Kidney epithelial cell (primary cell): ENCODE measurements around the gene MLYCD. TPM values are rescaled to one million over a fixed set of nuclear protein-coding genes. Genes with fewer than 3 reads are reported as not detected.

Experiments
- DNase-seq: peaks from one replicate; pipeline ENCODE4 v3.0.0-alpha.2; 2010; ENCODE audit warnings: low read depth
- H3K27me3 ChIP-seq: 2 replicates; pipeline ENCODE4 v1.6.0; 2011; ENCODE audit warnings: low read length; ENCODE audit not compliant: control insufficient read depth, insufficient read depth
- H3K36me3 ChIP-seq: 2 replicates; pipeline ENCODE4 v1.5.1; 2011; ENCODE audit warnings: low read length; ENCODE audit not compliant: control insufficient read depth, insufficient read depth
- H3K4me3 ChIP-seq: 2 replicates; pipeline ENCODE4 v1.5.1; 2011; ENCODE audit warnings: low read depth, mild to moderate bottlenecking, control low read depth, low read length
- CTCF ChIP-seq: IDR thresholded peaks from 2 replicates; pipeline ENCODE4 v1.5.1; 2011; ENCODE audit warnings: mild to moderate bottlenecking, moderate library complexity, low read length, control low read depth, inconsistent platforms; ENCODE audit not compliant: insufficient read depth, poor library complexity, severe bottlenecking
- total RNA-seq: library from RNA; depleted of rRNA; stranded (reverse); fragments of >200 nt; gene quantifications from 2 replicates; pipeline ENCODE4 v1.2.3, GENCODE V29; 2015

MLYCD gene
- total RNA-seq, 1 donor from 2014 or later, result 3.5 TPM

GRCh38 chr16:83923581-83924365 lies 24.9 kb downstream of the MLYCD start:
- Histone ChIP-seq H3K36me3 (no peaks in the 10 kb centered on the region), H3K4me3 (no peak overlapping the region), H3K27me3 (no peaks in the 10 kb centered on the region)
- no peak for DNase-seq
- TF ChIP-seq CTCF, result no peak

- Histone ChIP-seq H3K27me3 (no peaks in the 10 kb centered on the region), H3K36me3 (no peaks in the 10 kb centered on the region), H3K4me3 (no peak overlapping the region)
- DNase-seq, result no peak
- no peak for TF ChIP-seq CTCF
Measured at GRCh38 chr16:83924686-83925085, 25.8 kb downstream of the MLYCD start.

- DNase-seq, result no peak
- no peaks in the 10 kb centered on the region for H3K27me3 ChIP-seq
- H3K4me3 ChIP-seq, result no peak overlapping the region
- H3K36me3 ChIP-seq, result no peaks in the 10 kb centered on the region
- no peak for TF ChIP-seq CTCF
Measured at GRCh38 chr16:83925095-83925905, 26.4 kb downstream of the MLYCD start.

- Histone ChIP-seq H3K36me3 (no peaks in the 10 kb centered on the region), H3K27me3 (no peaks in the 10 kb centered on the region), H3K4me3 (no peak overlapping the region)
- DNase-seq, result no peak
- TF ChIP-seq CTCF, result no peak
Measured at GRCh38 chr16:83925957-83926725, 27.2 kb downstream of the MLYCD start.

GRCh38 chr16:83926726-83927397 lies 27.9 kb downstream of the MLYCD start:
- no peaks in the 10 kb centered on the region for H3K27me3 ChIP-seq
- H3K36me3 ChIP-seq, result no peaks in the 10 kb centered on the region
- peak; percentile 44 for DNase-seq
- peak; percentile 99 for TF ChIP-seq CTCF
- peak overlapping the region; percentile 23 for H3K4me3 ChIP-seq
